ENCODE measurements around the gene SP1.
A peak's percentile ranks its signal among the peaks of the same experiment; 100 is the strongest.

SP1 gene

DNA sequence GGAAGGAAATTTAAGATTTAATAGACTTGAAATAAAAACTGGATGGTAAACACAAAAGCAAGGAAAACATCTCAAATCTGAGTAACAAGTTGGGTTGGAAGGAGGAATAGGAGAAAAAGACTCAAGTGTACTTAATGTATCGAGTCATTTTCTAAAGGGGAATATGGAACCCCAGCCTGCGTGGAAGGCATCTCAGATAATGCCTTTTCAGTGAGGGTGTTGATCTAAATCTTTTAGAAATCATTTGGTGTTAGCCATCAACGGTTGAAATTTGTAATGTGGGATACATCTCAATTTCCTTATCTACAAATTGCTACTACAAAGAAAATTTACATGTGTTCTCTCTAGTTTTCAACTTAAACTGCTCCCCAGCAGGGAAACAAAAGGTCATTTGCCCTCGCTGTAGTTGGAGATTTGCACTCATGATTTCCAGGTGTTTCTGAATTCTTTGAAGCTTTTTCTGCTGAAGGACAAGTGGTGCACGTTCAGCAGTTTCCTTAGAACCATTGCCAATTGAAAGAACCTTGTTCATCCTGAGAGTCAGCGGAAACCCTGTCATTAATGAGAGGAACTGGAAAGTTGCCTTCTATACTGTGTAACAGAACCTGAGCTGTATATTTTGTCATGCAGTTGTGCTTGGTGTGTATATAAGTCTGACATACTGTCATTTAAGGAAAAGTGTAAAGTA is 74.1 kb downstream of the SP1 start:
- peak overlapping the region; percentile 96 for H3K4me3 ChIP-seq

DNA sequence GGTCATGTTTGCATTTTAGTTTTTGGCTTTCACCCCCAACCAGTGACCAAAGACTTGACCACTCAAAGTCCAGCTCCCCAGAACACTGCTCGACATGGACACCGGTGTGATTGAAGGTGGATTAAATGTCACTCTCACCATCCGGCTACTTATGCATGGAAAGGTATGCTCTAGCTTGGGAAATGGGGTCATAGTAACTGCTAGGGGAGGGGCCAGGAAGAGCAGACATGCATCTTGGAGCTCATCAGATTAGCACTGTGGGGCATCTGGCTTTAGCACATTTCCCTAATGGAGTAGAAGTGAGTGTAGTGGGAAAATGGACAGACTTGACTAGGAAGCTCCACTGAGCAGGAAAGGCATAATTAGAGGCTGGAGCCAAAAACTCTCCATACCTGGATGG is 74.7 kb downstream of the SP1 start:
- in situ Hi-C loops (cut with MboI; ENCODE audit: low sequenced_read_pairs): no loop called here
- H3K36me3 ChIP-seq (replicated peaks): peaks cover 70% of the 10 kb centered on the region
- peaks cover 16% of the 10 kb centered on the region for H3K4me1 ChIP-seq
- H3K27me3 ChIP-seq (ENCODE audit: low read depth): no peaks in the 10 kb centered on the region
- no peak overlapping the region for H3K4me3 ChIP-seq
- no peaks in the 10 kb centered on the region for H3K9me3 ChIP-seq
- no peak for DNase-seq (ENCODE audit: low spot score in 2 of 2)

More for the DNA sequence above, 74.1 kb downstream of the SP1 start:
- no peak for DNase-seq (ENCODE audit: low spot score in 2 of 2)
- peaks cover 64% of the 10 kb centered on the region for H3K36me3 ChIP-seq (replicated peaks)
- no peaks in the 10 kb centered on the region for H3K9me3 ChIP-seq
- in situ Hi-C loops (cut with MboI; ENCODE audit: low sequenced_read_pairs): no loop called here
- no peaks in the 10 kb centered on the region for H3K27me3 ChIP-seq (ENCODE audit: low read depth)
- peaks cover 16% of the 10 kb centered on the region for H3K4me1 ChIP-seq

DNA sequence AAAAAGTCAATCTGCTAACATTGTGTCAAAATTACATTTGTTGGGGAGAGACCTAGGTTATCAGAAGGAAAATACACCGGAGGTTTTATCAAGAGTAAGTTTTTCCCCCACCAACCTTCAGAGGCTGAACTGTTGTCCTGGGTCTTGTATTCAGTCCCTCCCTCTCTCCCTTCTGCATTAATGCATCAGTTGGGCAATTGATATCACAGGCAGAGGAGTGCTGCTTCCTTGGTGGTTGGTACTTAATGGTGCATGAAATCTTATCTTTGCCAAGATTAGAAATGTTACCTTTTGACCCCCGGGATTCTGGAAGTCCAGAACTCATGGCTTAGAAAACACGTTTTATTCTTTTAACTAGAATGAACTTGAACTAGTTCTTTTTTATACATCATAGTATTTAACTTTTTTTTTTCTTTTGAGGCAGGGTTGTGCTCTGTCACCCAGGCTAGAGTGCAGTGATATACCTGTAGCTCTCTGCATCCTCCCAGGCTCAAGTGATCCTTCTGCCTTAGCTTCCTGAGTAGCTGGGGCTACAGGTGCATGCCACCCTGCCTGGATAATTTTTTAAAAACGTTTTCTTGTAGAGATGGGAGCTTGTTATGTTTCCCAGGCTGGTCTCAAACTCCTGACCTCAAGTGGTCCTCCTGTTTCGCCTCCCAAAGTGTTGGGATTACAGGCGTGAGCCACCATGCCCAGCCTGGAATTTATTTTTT is 76.8 kb downstream of the SP1 start:
- in situ Hi-C loops (cut with MboI; ENCODE audit: low sequenced_read_pairs): no loop called here
- H3K27me3 ChIP-seq (ENCODE audit: low read depth): no peaks in the 10 kb centered on the region
- no peaks in the 10 kb centered on the region for H3K9me3 ChIP-seq
- no peak overlapping the region for H3K4me3 ChIP-seq
- DNase-seq (ENCODE audit: low spot score in 2 of 2): no peak
- H3K4me1 ChIP-seq: peaks cover 14% of the 10 kb centered on the region
- H3K36me3 ChIP-seq (replicated peaks): peaks cover 91% of the 10 kb centered on the region

DNA sequence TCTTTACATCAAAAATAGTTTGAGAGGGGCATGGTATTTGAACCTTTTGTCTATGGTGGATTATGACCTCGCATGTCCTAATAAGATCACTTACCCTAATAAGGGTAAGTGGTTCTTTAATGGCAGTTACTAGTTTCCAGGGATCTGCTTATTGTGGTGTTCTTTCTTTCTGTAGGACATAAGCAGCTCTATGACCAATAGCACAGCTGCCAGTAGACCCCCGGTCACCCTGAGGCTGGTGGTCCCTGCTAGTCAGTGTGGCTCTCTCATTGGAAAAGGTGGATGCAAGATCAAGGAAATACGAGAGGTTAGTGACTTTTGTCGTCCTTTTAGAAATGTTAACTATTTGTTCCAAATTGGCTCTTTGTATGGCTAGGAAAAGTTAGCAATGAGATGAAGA is 79.1 kb downstream of the SP1 start:
- no peak overlapping the region for H3K4me3 ChIP-seq
- DNase-seq (ENCODE audit: low spot score in 2 of 2): no peak
- in situ Hi-C loops (cut with MboI; ENCODE audit: low sequenced_read_pairs): no loop called here
- H3K9me3 ChIP-seq: no peaks in the 10 kb centered on the region
- H3K36me3 ChIP-seq (replicated peaks): peaks cover 100% of the 10 kb centered on the region
- peaks cover 4% of the 10 kb centered on the region for H3K4me1 ChIP-seq
- H3K27me3 ChIP-seq (ENCODE audit: low read depth): no peaks in the 10 kb centered on the region

DNA sequence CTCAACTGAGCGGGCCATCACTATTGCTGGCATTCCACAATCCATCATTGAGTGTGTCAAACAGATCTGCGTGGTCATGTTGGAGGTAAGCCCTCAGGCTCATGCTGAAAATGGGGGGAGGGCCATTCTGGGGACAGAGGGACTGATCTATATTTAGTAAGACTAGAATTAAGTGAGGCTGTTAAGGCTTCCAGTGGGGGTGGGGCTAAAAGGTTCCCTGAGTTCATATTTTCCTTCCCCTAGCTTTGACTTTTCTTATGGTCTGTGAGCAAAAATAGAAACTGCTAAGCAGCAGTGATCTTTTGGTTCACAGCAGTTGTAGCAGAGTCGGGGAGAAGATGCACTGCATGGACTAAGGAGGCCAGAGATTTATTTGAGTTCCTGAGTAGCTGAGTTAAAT is 81.1 kb downstream of the SP1 start:
- Histone ChIP-seq H3K4me1 (no peaks in the 10 kb centered on the region), H3K9me3 (no peaks in the 10 kb centered on the region), H3K4me3 (no peak overlapping the region), H3K36me3 (replicated peaks) (peaks cover 100% of the 10 kb centered on the region), H3K27me3 (ENCODE audit: low read depth) (no peaks in the 10 kb centered on the region)
- in situ Hi-C loops (cut with MboI; ENCODE audit: low sequenced_read_pairs): loop anchor here (5.0 kb wide), 1 partner anchor 429 kb away; no protein-coding TSS in a partner anchor
- no peak for DNase-seq (ENCODE audit: low spot score in 2 of 2)

DNA sequence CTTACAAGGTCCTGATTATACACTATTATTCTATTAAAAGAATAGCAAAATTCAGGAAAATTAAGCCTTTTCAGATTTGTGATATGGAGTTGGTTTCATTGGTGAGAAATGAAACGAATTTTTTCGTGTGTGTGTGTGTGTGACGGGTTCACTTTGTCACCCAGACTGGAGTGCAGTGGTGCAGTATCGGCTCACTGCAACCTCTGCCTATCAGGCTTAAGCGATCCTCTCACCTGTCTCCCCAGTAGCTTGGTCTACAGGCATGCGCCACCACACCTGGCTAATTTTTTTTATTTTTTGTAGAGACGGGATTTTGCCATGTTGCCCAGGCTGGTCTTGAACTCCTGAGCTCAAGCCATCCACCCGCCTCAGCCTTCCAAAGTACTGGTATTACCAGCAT is 81.6 kb downstream of the SP1 start:
- Histone ChIP-seq H3K9me3 (no peaks in the 10 kb centered on the region), H3K27me3 (ENCODE audit: low read depth) (no peaks in the 10 kb centered on the region), H3K4me1 (no peaks in the 10 kb centered on the region), H3K36me3 (replicated peaks) (peaks cover 100% of the 10 kb centered on the region), H3K4me3 (no peak overlapping the region)
- DNase-seq (ENCODE audit: low spot score in 2 of 2): no peak
- in situ Hi-C loops (cut with MboI; ENCODE audit: low sequenced_read_pairs): loop anchor here (5.0 kb wide), 1 partner anchor 429 kb away; no protein-coding TSS in a partner anchor

DNA sequence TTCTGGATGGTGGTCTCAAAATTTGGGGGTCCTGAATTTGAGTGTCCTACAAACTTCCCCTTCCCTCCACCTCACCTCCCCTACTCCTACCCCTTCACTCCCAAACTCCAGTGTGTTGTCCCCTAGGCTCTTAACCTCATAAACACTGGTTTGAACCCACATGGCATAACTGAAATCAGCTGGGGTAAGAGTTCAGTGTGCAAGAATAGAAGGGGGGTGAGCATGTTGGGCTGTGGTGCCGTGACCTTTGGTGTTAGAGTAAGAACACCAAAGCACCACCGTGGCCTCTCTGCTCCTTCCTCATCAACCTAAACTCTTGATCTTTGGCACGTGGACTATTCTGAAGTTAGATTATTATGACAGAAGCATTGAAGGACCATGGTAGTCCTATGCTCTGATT is 83.0 kb downstream of the SP1 start:
- in situ Hi-C loops (cut with MboI; ENCODE audit: low sequenced_read_pairs): loop anchor here (5.0 kb wide), 1 partner anchor 431 kb away; no protein-coding TSS in a partner anchor
- Histone ChIP-seq H3K4me1 (no peaks in the 10 kb centered on the region), H3K4me3 (no peak overlapping the region), H3K36me3 (replicated peaks) (peaks cover 100% of the 10 kb centered on the region), H3K27me3 (ENCODE audit: low read depth) (no peaks in the 10 kb centered on the region), H3K9me3 (no peaks in the 10 kb centered on the region)
- no peak for DNase-seq (ENCODE audit: low spot score in 2 of 2)

DNA sequence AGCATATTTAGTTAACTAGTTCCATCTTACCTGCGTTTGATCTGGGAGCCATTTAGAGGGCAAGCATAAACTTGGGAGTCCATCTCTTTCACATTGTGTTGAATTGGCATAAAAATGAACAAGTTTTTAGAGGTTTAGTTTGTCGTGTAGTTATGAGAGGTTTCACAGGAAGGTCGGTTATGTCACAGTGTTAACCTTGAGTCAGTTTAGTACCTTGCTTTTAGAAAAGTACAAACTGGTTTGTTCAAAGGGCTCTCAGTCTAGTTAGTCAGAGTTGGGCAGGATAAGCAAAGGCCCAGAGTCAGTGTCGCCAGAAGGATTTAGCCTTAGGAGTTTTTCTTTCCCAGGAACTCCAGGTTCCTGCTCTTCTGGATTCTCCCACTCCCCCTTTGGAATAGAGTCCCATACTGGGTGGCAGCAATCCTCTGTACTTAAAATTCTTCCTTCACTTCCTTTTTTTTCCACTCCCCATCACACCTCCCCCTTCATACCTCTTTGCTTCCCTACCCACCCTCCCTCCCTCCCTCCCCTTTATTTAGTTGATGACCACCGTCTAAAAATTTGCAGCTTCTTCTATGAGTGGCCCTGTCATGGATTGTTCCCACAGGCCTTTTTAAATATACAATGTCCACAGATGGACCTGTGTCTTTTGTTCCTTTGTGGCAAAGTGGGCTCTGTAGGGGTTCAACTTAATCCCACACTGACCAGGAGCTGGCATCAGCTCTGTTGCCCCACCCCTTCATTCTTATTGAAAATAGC is 84.0 kb downstream of the SP1 start:
- peaks cover 100% of the 10 kb centered on the region for H3K36me3 ChIP-seq (replicated peaks)
- no peak for DNase-seq (ENCODE audit: low spot score in 2 of 2)
- in situ Hi-C loops (cut with MboI; ENCODE audit: low sequenced_read_pairs): loop anchor here (5.0 kb wide), 1 partner anchor 432 kb away; no protein-coding TSS in a partner anchor
- H3K4me3 ChIP-seq: no peak overlapping the region
- no peaks in the 10 kb centered on the region for H3K27me3 ChIP-seq (ENCODE audit: low read depth)
- H3K4me1 ChIP-seq: no peaks in the 10 kb centered on the region
- no peaks in the 10 kb centered on the region for H3K9me3 ChIP-seq

DNA sequence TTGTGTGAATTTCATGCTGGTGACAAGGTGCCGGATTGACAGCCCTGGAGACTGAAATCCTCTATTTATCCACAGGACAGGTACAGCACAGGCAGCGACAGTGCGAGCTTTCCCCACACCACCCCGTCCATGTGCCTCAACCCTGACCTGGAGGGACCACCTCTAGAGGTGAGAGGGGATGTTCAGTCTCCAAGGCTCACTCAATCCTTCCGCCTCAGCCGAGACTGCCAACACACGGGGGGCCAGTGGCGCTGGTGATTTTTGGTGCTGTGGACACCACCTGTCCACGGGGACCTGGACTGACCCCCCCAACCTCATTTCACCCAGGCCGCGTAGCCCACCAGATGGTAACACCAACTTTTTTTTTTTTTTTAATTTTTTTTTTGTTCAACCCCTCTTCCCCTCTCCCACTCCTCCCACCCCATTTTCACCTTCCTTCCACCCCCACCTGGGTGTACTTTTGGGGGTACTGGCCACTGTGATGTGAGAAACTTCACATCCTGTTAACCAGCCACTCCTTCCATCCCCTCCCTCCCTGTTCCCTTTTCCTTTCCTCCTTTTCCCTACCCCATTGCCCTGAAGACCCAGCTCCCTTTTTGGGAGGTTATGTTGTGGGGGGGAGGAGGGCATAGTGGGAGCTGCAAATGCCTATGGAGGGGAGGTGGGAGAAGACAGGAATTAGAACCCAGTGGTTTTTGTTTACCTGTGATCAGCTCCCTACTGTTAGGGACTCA is 84.9 kb downstream of the SP1 start:
- H3K27me3 ChIP-seq (ENCODE audit: low read depth): no peaks in the 10 kb centered on the region
- in situ Hi-C loops (cut with MboI; ENCODE audit: low sequenced_read_pairs): loop anchor here (5.0 kb wide), 1 partner anchor 433 kb away; no protein-coding TSS in a partner anchor
- no peak for DNase-seq (ENCODE audit: low spot score in 2 of 2)
- no peak overlapping the region for H3K4me3 ChIP-seq
- no peaks in the 10 kb centered on the region for H3K4me1 ChIP-seq
- H3K9me3 ChIP-seq: no peaks in the 10 kb centered on the region
- peaks cover 100% of the 10 kb centered on the region for H3K36me3 ChIP-seq (replicated peaks)

DNA sequence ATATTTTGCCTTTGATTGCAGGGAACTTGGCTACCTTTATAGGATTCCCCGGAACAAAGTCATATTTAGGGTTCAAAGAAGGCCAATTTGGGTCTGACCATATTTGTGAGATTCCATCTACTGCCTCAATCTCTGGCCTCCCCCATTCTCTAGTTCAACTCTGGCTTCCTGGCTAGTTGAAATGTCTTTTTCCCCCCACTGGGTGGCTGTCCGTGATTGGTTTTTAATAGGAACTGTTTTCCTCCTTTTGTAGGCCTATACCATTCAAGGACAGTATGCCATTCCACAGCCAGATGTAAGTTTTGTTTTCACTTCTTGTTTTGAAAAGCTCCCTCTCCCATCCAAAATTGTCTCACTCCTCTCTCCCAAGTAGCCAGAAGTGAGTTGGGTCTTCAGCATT is 85.7 kb downstream of the SP1 start:
- Histone ChIP-seq H3K27me3 (ENCODE audit: low read depth) (no peaks in the 10 kb centered on the region), H3K9me3 (no peaks in the 10 kb centered on the region), H3K4me1 (no peaks in the 10 kb centered on the region), H3K4me3 (no peak overlapping the region), H3K36me3 (replicated peaks) (peaks cover 100% of the 10 kb centered on the region)
- DNase-seq (ENCODE audit: low spot score in 2 of 2): no peak
- in situ Hi-C loops (cut with MboI; ENCODE audit: low sequenced_read_pairs): no loop called here

All from HAP-1 (cell line).